ENCODE measurements around the gene APBA2. TPM values are rescaled to one million over a fixed set of nuclear protein-coding genes. Genes with fewer than 3 reads are reported as not detected.

The APBA2 gene
- total RNA-seq, 2 donors from 2014 or later = 0.77 to 1.0 TPM

DNA sequence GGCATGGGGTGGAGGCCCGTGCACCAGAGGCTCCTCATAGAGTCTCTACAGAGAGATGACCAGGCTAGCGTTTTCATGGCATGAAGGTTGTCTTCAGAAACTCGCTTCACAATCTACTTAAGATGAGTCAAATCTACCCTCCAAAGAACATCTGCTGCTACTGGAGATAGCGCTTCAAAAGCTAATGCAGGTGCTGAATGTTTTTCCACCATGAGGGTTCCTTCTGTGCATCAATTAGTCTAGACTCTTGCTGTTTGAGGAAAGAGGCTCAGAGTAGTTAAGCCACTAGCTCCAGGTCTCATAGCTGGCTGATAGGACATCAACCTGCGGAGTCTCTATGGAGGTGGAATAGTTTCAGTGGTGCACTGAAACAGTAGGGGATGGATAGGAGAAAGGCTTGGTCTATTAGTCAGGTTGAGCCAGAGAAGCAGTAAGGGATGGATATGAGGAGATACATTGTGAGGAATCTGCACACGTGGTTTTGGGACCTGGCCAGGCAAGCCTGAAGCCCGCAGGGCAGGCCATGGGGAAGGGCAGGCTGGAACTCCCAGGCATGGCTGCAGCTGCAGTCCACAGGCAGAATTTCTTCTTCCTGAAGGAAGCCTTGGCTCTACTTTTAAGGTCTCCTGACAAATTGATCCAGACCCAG lies 117.5 kb downstream of the APBA2 start:
- no peak overlapping the region for H3K27ac ChIP-seq
- H3K4me1 ChIP-seq = no peaks in the 10 kb centered on the region
- intact Hi-C loops (cut with DNase I) = no loop called here
- no peaks in the 10 kb centered on the region for H3K36me3 ChIP-seq
- no peak overlapping the region for H3K9ac ChIP-seq (ENCODE audit: low read depth in 2 of 2, low read length in 2 of 2)
- DNase-seq = no peak
- no peaks in the 10 kb centered on the region for H3K9me3 ChIP-seq
- no peak overlapping the region for H3K4me3 ChIP-seq
- no peaks in the 10 kb centered on the region for H3K27me3 ChIP-seq
- TF ChIP-seq, protein P1, sequence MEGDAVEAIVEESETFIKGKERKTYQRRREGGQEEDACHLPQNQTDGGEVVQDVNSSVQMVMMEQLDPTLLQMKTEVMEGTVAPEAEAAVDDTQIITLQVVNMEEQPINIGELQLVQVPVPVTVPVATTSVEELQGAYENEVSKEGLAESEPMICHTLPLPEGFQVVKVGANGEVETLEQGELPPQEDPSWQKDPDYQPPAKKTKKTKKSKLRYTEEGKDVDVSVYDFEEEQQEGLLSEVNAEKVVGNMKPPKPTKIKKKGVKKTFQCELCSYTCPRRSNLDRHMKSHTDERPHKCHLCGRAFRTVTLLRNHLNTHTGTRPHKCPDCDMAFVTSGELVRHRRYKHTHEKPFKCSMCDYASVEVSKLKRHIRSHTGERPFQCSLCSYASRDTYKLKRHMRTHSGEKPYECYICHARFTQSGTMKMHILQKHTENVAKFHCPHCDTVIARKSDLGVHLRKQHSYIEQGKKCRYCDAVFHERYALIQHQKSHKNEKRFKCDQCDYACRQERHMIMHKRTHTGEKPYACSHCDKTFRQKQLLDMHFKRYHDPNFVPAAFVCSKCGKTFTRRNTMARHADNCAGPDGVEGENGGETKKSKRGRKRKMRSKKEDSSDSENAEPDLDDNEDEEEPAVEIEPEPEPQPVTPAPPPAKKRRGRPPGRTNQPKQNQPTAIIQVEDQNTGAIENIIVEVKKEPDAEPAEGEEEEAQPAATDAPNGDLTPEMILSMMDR (IDR thresholded peaks at IDR 0.05) = no peak

DNA sequence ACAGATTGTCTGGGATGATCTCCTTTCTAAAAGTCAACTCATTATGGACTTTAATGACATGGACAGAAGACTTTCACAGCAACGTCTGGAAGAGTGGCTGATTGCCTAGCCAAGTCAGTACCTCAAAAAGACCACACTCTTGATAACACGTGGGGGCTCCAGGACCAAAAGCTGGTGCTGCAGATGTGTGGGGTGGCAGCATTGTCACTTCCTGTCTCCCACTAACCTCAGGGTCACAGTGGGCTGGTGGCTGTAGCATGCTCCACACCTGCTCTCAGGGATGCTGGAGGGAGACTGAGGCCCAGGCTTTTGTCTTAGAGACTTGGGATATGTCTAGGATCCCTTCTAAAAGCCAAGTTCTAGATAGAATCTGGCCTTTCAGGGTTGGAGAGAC lies 118.1 kb downstream of the APBA2 start:
- H3K27ac ChIP-seq = no peak overlapping the region
- DNase-seq = no peak
- TF ChIP-seq, protein P1 (IDR thresholded peaks at IDR 0.05) = no peak
- H3K27me3 ChIP-seq = no peaks in the 10 kb centered on the region
- intact Hi-C loops (cut with DNase I) = no loop called here
- H3K9me3 ChIP-seq = no peaks in the 10 kb centered on the region
- H3K36me3 ChIP-seq = no peaks in the 10 kb centered on the region
- H3K9ac ChIP-seq (ENCODE audit: low read depth in 2 of 2, low read length in 2 of 2) = no peak overlapping the region
- no peak overlapping the region for H3K4me3 ChIP-seq
- no peaks in the 10 kb centered on the region for H3K4me1 ChIP-seq

DNA sequence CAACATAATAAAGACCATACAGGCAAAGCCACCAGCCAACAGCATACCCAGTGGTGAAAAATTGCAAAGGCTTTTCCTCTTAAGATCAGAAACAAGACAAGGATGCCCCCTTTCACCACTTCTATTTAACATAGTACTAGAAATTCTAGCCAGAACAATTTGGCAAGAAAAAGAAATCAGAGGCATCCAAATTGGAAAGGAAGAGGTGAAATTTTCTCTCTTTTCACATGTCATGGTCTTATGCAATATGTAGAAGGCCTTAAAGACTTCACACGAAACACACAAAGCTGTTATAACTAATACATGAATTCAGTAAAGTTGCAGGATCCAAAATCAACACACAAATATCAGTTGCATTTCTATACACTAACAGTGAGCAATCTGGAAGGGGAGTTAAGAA lies 120.2 kb downstream of the APBA2 start:
- intact Hi-C loops (cut with DNase I) = no loop called here
- no peaks in the 10 kb centered on the region for H3K9me3 ChIP-seq

DNA sequence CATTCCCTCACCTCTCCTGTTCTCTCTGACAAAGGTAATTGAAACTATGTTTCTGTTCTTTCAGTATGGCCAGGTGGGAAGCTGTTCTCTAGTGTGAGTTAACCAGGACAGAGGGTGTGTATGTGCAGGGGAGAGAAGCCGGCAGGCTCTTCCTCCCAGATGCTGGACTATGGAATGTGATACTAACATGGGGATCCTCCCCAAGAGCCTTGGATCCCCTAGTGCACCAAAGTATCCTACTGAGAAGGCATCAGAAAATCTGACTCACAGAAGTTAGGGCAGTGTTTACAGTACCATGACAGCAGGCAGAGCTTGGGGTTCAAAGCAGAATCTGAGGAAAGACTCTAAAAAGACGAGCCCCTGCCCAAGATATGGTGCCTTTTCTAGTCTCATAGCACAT lies 123.1 kb downstream of the APBA2 start:
- intact Hi-C loops (cut with DNase I) = no loop called here
- TF ChIP-seq, protein P1 (IDR thresholded peaks at IDR 0.05) = no peak
- Histone ChIP-seq H3K27me3 (no peaks in the 10 kb centered on the region), H3K4me3 (no peak overlapping the region), H3K9ac (ENCODE audit: low read depth in 2 of 2, low read length in 2 of 2) (no peak overlapping the region), H3K4me1 (no peaks in the 10 kb centered on the region), H3K27ac (no peak overlapping the region), H3K9me3 (no peaks in the 10 kb centered on the region), H3K36me3 (no peaks in the 10 kb centered on the region)
- DNase-seq = no peak

More for the DNA sequence above, 120.2 kb downstream of the APBA2 start:
- no peaks in the 10 kb centered on the region for H3K36me3 ChIP-seq
- H3K9ac ChIP-seq (ENCODE audit: low read depth in 2 of 2, low read length in 2 of 2) = no peak overlapping the region
- no peaks in the 10 kb centered on the region for H3K4me1 ChIP-seq
- H3K4me3 ChIP-seq = no peak overlapping the region
- no peaks in the 10 kb centered on the region for H3K27me3 ChIP-seq
- TF ChIP-seq, protein P1 (IDR thresholded peaks at IDR 0.05) = no peak
- no peak for DNase-seq
- H3K27ac ChIP-seq = no peak overlapping the region

DNA sequence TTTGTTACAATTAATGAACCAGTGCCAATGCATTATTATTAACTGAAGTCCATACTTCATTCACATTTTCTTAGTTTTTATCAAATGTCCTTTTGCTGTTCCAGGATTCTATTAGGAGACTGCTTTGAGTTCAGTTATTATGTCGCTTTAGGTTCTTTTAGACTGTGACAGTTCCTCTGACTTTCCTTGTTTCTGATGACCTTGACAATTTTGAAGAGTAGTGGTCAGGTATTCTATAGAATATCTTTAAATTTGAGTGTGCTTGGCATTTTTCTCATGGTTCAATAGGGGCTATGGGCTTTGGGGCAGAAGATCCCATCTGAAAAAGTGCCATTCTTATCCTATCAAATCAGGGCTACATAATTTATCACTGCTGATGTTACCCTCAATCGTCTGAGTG lies 126.3 kb downstream of the APBA2 start:
- no peaks in the 10 kb centered on the region for H3K4me1 ChIP-seq
- no peak overlapping the region for H3K9ac ChIP-seq (ENCODE audit: low read depth in 2 of 2, low read length in 2 of 2)
- no peak overlapping the region for H3K27ac ChIP-seq
- TF ChIP-seq, protein P1 (IDR thresholded peaks at IDR 0.05) = no peak
- DNase-seq = no peak
- no peaks in the 10 kb centered on the region for H3K9me3 ChIP-seq
- H3K36me3 ChIP-seq = no peaks in the 10 kb centered on the region
- H3K4me3 ChIP-seq = no peak overlapping the region
- no peaks in the 10 kb centered on the region for H3K27me3 ChIP-seq
- intact Hi-C loops (cut with DNase I) = no loop called here

Measured in colonic mucosa (tissue), 4 donors.